CD4-positive, alpha-beta T cell treated with Interleukin-15 for 1 hour (primary cell): Measurements from ENCODE around the gene RPL27.
"Not testable (repeated sequence)": the region's sequence is repeated elsewhere in the genome, so short reads cannot be mapped to it uniquely, and the experiment has no call there.

Experiments
- DNase-seq: peaks from one replicate; pipeline ENCODE4 v3.0.0-alpha.2; 2020

Gene RPL27

GRCh38 chr17:42997390-42997983 lies 732 bp upstream of the RPL27 start:
- DNase-seq = no peak

GRCh38 chr17:42999003-42999525 lies 845 bp downstream of the RPL27 start:
- no peak for DNase-seq

- DNase-seq = not testable (repeated sequence)
Observed at GRCh38 chr17:43000894-43001293, 2.7 kb downstream of the RPL27 start.

GRCh38 chr17:43003542-43004172 lies 5.4 kb downstream of the RPL27 start:
- DNase-seq = no peak

GRCh38 chr17:43006639-43007551 lies 8.7 kb downstream of the RPL27 start, which contains the start of gene IFI35:
IFI35 (plus strand) TSS chr17:43006784; CDS start chr17:43006948, 164 bp downstream.
- peak; percentile 86 for DNase-seq

GRCh38 chr17:43010667-43011308 lies 12.6 kb downstream of the RPL27 start:
- no peak for DNase-seq

GRCh38 chr17:43011728-43012472 lies 13.7 kb downstream of the RPL27 start:
- DNase-seq = no peak

- no peak for DNase-seq
Observed at GRCh38 chr17:43013296-43013695, 15.1 kb downstream of the RPL27 start.

- no peak for DNase-seq
Observed at GRCh38 chr17:43014020-43014648, 15.9 kb downstream of the RPL27 start.

GRCh38 chr17:43014649-43015542 lies 16.7 kb downstream of the RPL27 start:
- no peak for DNase-seq

GRCh38 chr17:43015579-43015978 lies 17.4 kb downstream of the RPL27 start:
- DNase-seq = no peak

GRCh38 chr17:43016216-43016615 lies 18.0 kb downstream of the RPL27 start:
- DNase-seq = no peak

- peak; percentile 68 for DNase-seq
Observed at GRCh38 chr17:43018008-43018853, 20.0 kb downstream of the RPL27 start.

- DNase-seq = no peak
Observed at GRCh38 chr17:43018932-43019331, 20.7 kb downstream of the RPL27 start.

GRCh38 chr17:43019418-43019817 lies 21.2 kb downstream of the RPL27 start:
- no peak for DNase-seq

- DNase-seq = no peak
Observed at GRCh38 chr17:43020030-43020621, 21.9 kb downstream of the RPL27 start.

GRCh38 chr17:43020789-43021740 lies 22.8 kb downstream of the RPL27 start:
- DNase-seq = peak; percentile 43
